Measurements from ENCODE around the gene SPPL2C.

GRCh38 chr17:45828582-45829133 is 16.0 kb upstream of the SPPL2C start:
- TF ChIP-seq POLR2A (IDR thresholded peaks at IDR 0.05) (no peak), POLR2AphosphoS5 (IDR thresholded peaks at IDR 0.05) (no peak)
